PFSK-1 (cell line): ENCODE measurements around the gene MYT1.

Experiments
- FOXP2 ChIP-seq: optimal IDR thresholded peaks from 2 replicates; pipeline ENCODE3; 2011; ENCODE audit warnings: borderline replicate concordance, control low read depth, inconsistent platforms; ENCODE audit not compliant: insufficient read depth; ENCODE audit errors: extremely low read length, extremely low read depth
- POLR2AphosphoS5 ChIP-seq: IDR thresholded peaks from 2 replicates; pipeline ENCODE4 v1.6.1; 2012; ENCODE audit warnings: low read depth, mild to moderate bottlenecking, control low read depth, low read length, moderate library complexity
- REST ChIP-seq, 2 experiments: IDR thresholded peaks; 2 replicates each; pipeline versions ENCODE4 v1.6.1 to v1.8.0; 2011 to 2012; ENCODE audit warnings: low read depth in 2 of 2, low read length in 2 of 2, control low read depth in 1 of 2, inconsistent platforms in 1 of 2, mild to moderate bottlenecking in 1 of 2, moderate library complexity in 1 of 2; ENCODE audit not compliant: insufficient read depth in 1 of 2
- SIN3A ChIP-seq: IDR thresholded peaks from 2 replicates; pipeline ENCODE4 v1.6.1; 2012; ENCODE audit warnings: mild to moderate bottlenecking, low read length, moderate library complexity, borderline replicate concordance; ENCODE audit not compliant: insufficient read depth
- TAF1 ChIP-seq: IDR thresholded peaks from 2 replicates; pipeline ENCODE4 v1.6.1; 2012; ENCODE audit warnings: low read length, control low read depth, borderline replicate concordance; ENCODE audit not compliant: insufficient read depth

Gene MYT1

GRCh38 chr20:64198347-64198746, 34.1 kb downstream of the MYT1 start:
- no peak for TF ChIP-seq FOXP2
- TF ChIP-seq SIN3A: no peak
- TF ChIP-seq TAF1: no peak

GRCh38 chr20:64199395-64199794, 35.1 kb downstream of the MYT1 start:
- no peak for TF ChIP-seq POLR2AphosphoS5
- no peak for TF ChIP-seq FOXP2
- no peak for TF ChIP-seq TAF1
- no peak for TF ChIP-seq REST (IDR thresholded peaks at IDR 0.05; ENCODE audit: insufficient read depth in 1 of 2, low read depth in 2 of 2, low read length in 2 of 2)
- no peak for TF ChIP-seq SIN3A

GRCh38 chr20:64200740-64201139, 36.5 kb downstream of the MYT1 start:
- TF ChIP-seq POLR2AphosphoS5: no peak
- TF ChIP-seq SIN3A: no peak
- TF ChIP-seq FOXP2: no peak

- TF ChIP-seq REST (IDR thresholded peaks at IDR 0.05; ENCODE audit: insufficient read depth in 1 of 2, low read depth in 2 of 2, low read length in 2 of 2) (no peak), TAF1 (no peak)
Observed at GRCh38 chr20:64201653-64202052, 37.4 kb downstream of the MYT1 start.

GRCh38 chr20:64203037-64203777, 39.0 kb downstream of the MYT1 start:
- TF ChIP-seq FOXP2: no peak
- TF ChIP-seq POLR2AphosphoS5: no peak
- no peak for TF ChIP-seq TAF1
- no peak for TF ChIP-seq SIN3A
- TF ChIP-seq REST (IDR thresholded peaks at IDR 0.05; ENCODE audit: insufficient read depth in 1 of 2, low read depth in 2 of 2, low read length in 2 of 2): no peak

- TF ChIP-seq SIN3A: no peak
- TF ChIP-seq POLR2AphosphoS5: no peak
- TF ChIP-seq TAF1: no peak
- no peak for TF ChIP-seq REST (IDR thresholded peaks at IDR 0.05; ENCODE audit: insufficient read depth in 1 of 2, low read depth in 2 of 2, low read length in 2 of 2)
- TF ChIP-seq FOXP2: no peak
Observed at GRCh38 chr20:64205611-64206026, 41.4 kb downstream of the MYT1 start.
